OCI-LY7 (cell line): ENCODE measurements around the gene NSUN4. TPM values are rescaled to one million over a fixed set of nuclear protein-coding genes. Genes with fewer than 3 reads are reported as not detected.

ENCODE experiments used
- BruUV-seq: library from RNA; stranded (reverse); fragments of 400-500 nt; replicated peaks from 2 replicates; lab custom pipeline; 2021; lab: Mats Ljungman, UMichigan
- CTCF ChIA-PET: fragments of 300-600 bp; sonication (Branson Sonifier 250); formaldehyde crosslinking; loops from one replicate; lab custom pipeline; 2022; ENCODE audit warnings: antibody characterized with exemption; ENCODE audit not compliant: unreplicated experiment; lab: Charles Lee
- POLR2A ChIA-PET: fragments of 300-600 bp; sonication (Branson Sonifier 250); formaldehyde crosslinking; loops from one replicate; lab custom pipeline; 2022; ENCODE audit warnings: antibody characterized with exemption; lab: Charles Lee
- DNase-seq: peaks from one replicate; pipeline ENCODE4 v3.0.0-alpha.2; 2015; ENCODE audit warnings: low spot score
- H2AFZ ChIP-seq: fragments of 200-600 bp; sonication (generic), shearing (Covaris generic); 2 replicates; pipeline ENCODE4 v1.6.1; 2014; ENCODE audit warnings: mild to moderate bottlenecking, antibody characterized with exemption, low read length, moderate library complexity
- H3K27ac ChIP-seq: fragments of 200-600 bp; sonication (generic); 2 replicates; pipeline ENCODE4 v1.5.1; 2014; ENCODE audit warnings: mixed run types, low read depth, mild to moderate bottlenecking, moderate library complexity, low read length, inconsistent platforms; ENCODE audit not compliant: poor library complexity, severe bottlenecking
- H3K36me3 ChIP-seq: fragments of 200-600 bp; sonication (generic); 2 replicates; pipeline ENCODE4 v1.6.1; 2014; ENCODE audit warnings: mild to moderate bottlenecking, antibody characterized with exemption, low read length, moderate library complexity, mixed read lengths; ENCODE audit not compliant: insufficient read depth
- H3K4me1 ChIP-seq: fragments of 200-600 bp; sonication (generic); 2 replicates; pipeline ENCODE4 v1.5.1; 2014; ENCODE audit warnings: mild to moderate bottlenecking, low read length; ENCODE audit not compliant: insufficient read depth, poor library complexity, severe bottlenecking
- H3K4me2 ChIP-seq: fragments of 200-600 bp; sonication (generic); 2 replicates; pipeline ENCODE4 v1.6.1; 2014; ENCODE audit warnings: mild to moderate bottlenecking, low read length
- H3K4me3 ChIP-seq: fragments of 200-600 bp; sonication (generic); 2 replicates; pipeline ENCODE4 v1.5.1; 2014; ENCODE audit warnings: mild to moderate bottlenecking, low read depth, low read length; ENCODE audit not compliant: poor library complexity, severe bottlenecking
- H3K79me2 ChIP-seq: fragments of 200-600 bp; sonication (generic); 2 replicates; pipeline ENCODE4 v1.6.1; 2016; ENCODE audit warnings: low read depth, mild to moderate bottlenecking, low read length, moderate library complexity, mixed read lengths; ENCODE audit not compliant: insufficient read depth
- H3K9me2 ChIP-seq: fragments of 200-600 bp; sonication (generic); 2 replicates; pipeline ENCODE4 v1.6.1; 2016; ENCODE audit warnings: mild to moderate bottlenecking, low read length, mixed read lengths; ENCODE audit not compliant: insufficient read depth
- H3K9me3 ChIP-seq: fragments of 200-600 bp; sonication (generic); 2 replicates; pipeline ENCODE4 v1.6.1; 2014; ENCODE audit warnings: mild to moderate bottlenecking, mixed run types, low read length, mixed read lengths
- H4K20me1 ChIP-seq: fragments of 200-600 bp; sonication (generic); 2 replicates; pipeline ENCODE4 v1.6.1; 2014; ENCODE audit warnings: mild to moderate bottlenecking, antibody characterized with exemption, low read length, moderate library complexity, mixed read lengths; ENCODE audit not compliant: insufficient read depth
- EZH2phosphoT487 ChIP-seq: fragments of 200-600 bp; sonication (generic); IDR thresholded peaks from 2 replicates; pipeline ENCODE4 v1.6.1; 2018; ENCODE audit warnings: low read depth, borderline replicate concordance, mild to moderate bottlenecking, mixed run types, antibody characterized with exemption, low read length, moderate library complexity, mixed read lengths
- intact Hi-C: fragments of 100-400 bp; cut with micrococcal nuclease; formaldehyde crosslinking; loops from one replicate; pipeline ENCODE4 v1.10.0; 2022; ENCODE audit not compliant: unreplicated experiment
- total RNA-seq, 2 experiments: library from RNA; depleted of rRNA in 1 of 2; stranded (reverse); fragments of >200 nt in 1 of 2; shearing (Covaris generic) in 1 of 2; gene quantifications; 2 replicates each; pipeline ENCODE4 v1.2.3, GENCODE V29; 2014 to 2022
- TF ChIP-seq, protein P1 (sequence below): fragments of 200-600 bp; sonication (generic); conservative IDR thresholded peaks from 2 replicates; pipeline ENCODE4 v1.5.1; 2014; ENCODE audit warnings: mild to moderate bottlenecking, antibody characterized with exemption, low read length, moderate library complexity, mixed read lengths

Gene NSUN4
- total RNA-seq, 2 experiments from 2014 or later, result 26.6 to 33.5 TPM

- H4K20me1 ChIP-seq, result no peaks in the 10 kb centered on the region
- H3K79me2 ChIP-seq, result no peaks in the 10 kb centered on the region
- ChIA-PET CTCF (interaction anchor here (0.6 kb wide), 1 partner anchor 196 kb away, joined by 4 read pairs; no protein-coding TSS in a partner anchor), POLR2A (no interaction called here)
- no TSS peak for BruUV-seq
- TF ChIP-seq EZH2phosphoT487, result no peak
- TF ChIP-seq, protein P1, sequence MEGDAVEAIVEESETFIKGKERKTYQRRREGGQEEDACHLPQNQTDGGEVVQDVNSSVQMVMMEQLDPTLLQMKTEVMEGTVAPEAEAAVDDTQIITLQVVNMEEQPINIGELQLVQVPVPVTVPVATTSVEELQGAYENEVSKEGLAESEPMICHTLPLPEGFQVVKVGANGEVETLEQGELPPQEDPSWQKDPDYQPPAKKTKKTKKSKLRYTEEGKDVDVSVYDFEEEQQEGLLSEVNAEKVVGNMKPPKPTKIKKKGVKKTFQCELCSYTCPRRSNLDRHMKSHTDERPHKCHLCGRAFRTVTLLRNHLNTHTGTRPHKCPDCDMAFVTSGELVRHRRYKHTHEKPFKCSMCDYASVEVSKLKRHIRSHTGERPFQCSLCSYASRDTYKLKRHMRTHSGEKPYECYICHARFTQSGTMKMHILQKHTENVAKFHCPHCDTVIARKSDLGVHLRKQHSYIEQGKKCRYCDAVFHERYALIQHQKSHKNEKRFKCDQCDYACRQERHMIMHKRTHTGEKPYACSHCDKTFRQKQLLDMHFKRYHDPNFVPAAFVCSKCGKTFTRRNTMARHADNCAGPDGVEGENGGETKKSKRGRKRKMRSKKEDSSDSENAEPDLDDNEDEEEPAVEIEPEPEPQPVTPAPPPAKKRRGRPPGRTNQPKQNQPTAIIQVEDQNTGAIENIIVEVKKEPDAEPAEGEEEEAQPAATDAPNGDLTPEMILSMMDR, result no peak
- no peak for DNase-seq
- no peaks in the 10 kb centered on the region for H3K9me2 ChIP-seq
- peak overlapping the region; percentile 75 for H3K4me2 ChIP-seq
- no peak overlapping the region for H3K27ac ChIP-seq
- no peaks in the 10 kb centered on the region for H3K36me3 ChIP-seq
- peak overlapping the region; percentile 69 for H3K4me3 ChIP-seq
- intact Hi-C loops, result no loop called here
- peaks cover 11% of the 10 kb centered on the region; the same call in 1 of the 2 replicates for H3K9me3 ChIP-seq
- peaks cover 25% of the 10 kb centered on the region for H3K4me1 ChIP-seq
- H2AFZ ChIP-seq, result peak overlapping the region; percentile 65; the same call in 1 of the 2 replicates
Observed at GRCh38 chr1:46394872-46395465, 54.4 kb downstream of the NSUN4 start.

DNA sequence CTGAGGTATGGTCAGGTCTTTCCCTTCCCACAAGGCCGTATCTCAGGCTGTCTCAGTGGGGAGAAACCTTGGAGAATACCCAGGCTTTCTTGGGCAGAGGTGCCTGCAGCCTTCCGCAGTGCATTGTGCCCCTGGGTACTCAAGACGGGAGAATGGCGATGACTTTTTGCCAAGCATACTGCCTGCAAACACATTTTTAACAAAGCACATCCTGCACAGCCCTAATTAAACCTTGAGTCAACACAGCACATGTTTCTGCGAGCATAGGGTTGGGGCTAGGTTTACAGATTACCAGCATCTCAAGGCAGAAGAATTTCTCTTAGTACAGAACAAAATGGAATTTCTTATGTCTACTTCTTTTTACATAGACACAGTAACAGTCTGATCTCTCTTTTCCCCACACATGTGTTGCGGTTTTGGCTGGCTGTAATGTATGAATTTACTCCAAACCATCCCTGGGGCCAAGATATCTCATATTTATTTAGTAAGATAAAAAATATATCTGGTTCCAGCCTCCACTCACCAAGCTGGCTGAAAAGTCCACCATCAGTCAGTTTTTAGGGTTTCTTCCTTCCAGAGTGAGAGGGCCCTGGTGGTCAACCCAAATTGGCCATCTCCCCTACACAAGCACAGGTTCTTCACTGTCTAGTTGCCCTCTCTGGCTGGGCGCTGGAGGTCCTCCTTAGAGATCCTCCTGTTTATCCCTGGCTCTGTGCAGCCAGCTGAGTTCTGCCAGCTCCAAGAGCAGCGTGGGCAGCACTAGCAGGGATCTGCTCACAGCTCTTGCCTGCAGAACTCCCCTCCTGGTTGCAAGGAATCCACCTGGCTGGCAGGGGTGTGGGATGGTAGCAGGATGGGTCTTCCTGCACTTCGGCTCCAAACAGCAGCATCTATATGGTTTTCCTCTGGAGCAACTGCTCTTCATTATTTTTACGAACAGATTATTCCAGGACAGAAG is 56.1 kb downstream of the NSUN4 start:
- H3K9me2 ChIP-seq, result no peaks in the 10 kb centered on the region
- H3K27ac ChIP-seq, result no peak overlapping the region
- H3K36me3 ChIP-seq, result no peaks in the 10 kb centered on the region
- DNase-seq, result no peak
- intact Hi-C loops, result no loop called here
- TF ChIP-seq EZH2phosphoT487, result no peak
- TF ChIP-seq, protein P1, result no peak
- peaks cover 11% of the 10 kb centered on the region; the same call in 1 of the 2 replicates for H3K9me3 ChIP-seq
- CTCF ChIA-PET, result no interaction called here
- H3K4me3 ChIP-seq, result no peak overlapping the region
- H4K20me1 ChIP-seq, result no peaks in the 10 kb centered on the region
- no peak overlapping the region for H2AFZ ChIP-seq
- BruUV-seq, result TSS peak; percentile 61
- H3K4me2 ChIP-seq, result no peak overlapping the region
- no peaks in the 10 kb centered on the region for H3K79me2 ChIP-seq
- peaks cover 41% of the 10 kb centered on the region for H3K4me1 ChIP-seq
- POLR2A ChIA-PET, result no interaction called here
